NCI-H2196 treated with DMSO at 0.1 percent for 48 hours (cell line): ENCODE measurements around the gene MGAT4A.

ENCODE experiments used
- DNase-seq: peaks from one replicate; lab custom pipeline; 2025; ENCODE audit not compliant: unreplicated experiment; lab: John Stamatoyannopoulos, UW

MGAT4A gene

DNA sequence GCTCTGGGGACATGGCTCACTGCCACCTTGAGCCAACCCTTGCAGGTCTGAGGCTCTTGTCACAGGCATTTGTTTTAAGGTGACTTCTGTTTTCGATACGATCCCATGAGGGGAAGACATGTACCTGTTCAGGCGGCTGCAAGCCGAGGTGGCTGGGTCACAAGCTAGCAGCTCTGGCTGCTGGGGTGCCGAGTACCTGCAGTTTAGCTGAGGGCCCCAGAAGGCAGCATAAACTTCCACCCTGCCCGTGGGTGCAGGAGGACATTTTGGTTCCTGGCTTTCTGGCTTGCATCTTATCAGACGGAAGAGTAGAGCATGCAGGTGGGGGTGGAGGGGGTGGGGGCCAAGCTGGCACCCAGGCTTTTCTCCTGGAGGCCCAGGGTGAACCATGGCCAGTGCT lies 151.0 kb downstream of the MGAT4A start:
- DNase-seq, result no peak

DNA sequence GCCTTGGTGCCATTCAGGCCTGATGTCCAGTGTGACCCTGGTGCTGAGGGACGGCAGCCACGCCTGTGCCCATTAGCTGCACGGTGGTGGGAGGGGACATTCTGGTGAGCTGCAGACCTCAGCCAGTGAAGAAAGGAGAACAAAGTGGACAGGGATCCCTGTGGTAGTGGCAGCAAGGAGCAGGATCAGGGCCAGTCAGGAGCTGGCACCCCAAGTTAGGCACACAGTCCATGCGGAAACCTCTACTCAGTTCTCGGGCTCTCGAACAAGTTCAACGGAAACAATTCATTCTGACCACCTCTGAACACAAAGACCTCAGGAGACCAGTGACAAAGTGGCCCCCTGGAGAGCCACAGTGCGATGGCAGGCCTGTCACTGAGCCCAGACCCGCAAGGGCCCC lies 152.7 kb downstream of the MGAT4A start:
- no peak for DNase-seq

DNA sequence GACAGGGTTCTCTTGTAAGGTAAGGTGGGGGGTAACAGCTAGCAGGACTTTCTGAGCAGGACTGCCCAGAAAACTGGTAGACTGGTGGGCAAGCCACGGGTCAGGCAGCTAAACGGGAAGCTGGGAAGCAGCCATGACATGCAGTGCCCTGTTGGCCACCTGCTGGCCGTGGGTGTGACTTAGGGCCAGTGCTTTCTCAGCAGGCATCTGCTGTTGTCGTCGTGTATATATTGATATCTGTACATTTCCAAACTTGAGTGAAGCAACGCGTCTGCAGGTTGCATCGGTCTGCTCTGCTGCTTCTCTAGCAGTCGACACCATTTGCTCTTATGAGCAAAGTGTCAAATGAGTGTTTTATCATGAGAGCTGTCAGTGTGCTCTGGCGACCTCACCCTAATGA lies 153.6 kb downstream of the MGAT4A start:
- DNase-seq, result no peak

DNA sequence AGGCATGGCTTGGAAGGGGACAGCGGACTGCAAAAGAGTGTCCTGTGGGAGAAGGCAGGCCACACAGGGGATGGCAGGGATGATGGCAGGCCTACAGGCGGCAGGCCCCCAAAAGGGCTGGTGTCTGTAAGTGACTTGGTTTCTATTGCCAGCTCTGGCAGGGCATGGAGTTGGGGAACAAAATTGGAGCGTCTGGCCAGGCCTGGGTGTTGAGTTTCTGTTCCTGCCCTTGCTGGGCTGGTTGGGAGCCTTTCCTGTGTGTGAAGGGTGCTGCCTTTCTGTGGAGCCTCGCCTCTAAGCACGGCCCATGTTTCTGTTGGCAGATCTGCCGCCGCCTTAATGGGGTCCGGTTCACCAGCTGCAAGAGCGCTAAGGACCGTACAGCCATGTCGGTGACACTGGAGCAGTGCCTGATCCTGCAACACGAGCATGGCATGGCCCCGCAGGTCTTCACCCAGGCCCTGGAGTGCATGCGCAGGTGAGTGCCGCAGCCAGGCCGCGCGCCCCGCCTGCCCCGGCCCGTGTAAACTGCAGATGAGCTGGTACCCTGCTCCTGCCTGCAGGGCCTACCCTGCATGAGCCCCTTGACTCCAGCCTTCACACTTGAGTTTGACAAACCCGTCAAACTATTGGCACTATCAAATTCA lies 154.1 kb downstream of the MGAT4A start:
- no peak for DNase-seq

DNA sequence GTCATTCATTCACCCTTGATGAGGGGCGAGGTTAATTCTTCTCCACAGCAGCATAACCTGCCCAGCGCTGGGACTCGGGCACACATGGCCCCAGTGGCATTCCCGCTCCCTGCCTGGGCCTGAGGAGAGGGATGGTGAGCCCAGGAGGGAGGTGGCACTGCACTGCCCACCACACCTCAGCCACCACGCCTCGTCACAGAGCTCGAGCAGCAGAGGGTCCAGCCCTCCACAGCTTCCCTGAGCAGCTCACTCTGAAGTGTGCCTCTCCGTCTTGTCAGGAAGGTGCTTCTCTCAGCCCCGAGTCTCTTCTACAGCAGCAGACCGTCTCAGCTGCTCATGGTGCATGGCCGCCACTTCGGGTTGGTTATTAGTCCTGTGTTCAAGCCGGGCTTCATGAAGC lies 157.5 kb downstream of the MGAT4A start:
- DNase-seq, result no peak

DNA sequence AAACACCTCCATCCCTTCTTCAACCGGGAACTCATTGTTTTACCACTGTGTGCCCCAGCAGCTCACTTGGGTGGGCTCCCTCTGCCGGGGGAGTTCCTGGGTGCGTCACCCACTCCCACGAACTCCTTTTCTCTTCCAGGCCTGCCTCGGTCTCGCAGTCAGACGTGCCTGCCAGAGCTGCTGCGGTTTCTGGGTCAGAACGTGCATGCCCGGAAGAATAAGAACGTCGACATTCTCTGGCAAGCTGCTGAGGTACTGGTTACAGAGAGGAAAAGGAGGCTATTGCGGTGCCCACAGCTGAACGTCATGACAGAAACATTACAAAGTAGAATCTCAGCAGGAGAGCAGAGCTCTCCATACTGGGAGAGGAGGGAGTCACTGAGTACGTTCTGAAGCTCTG lies 158.3 kb downstream of the MGAT4A start:
- DNase-seq, result no peak

DNA sequence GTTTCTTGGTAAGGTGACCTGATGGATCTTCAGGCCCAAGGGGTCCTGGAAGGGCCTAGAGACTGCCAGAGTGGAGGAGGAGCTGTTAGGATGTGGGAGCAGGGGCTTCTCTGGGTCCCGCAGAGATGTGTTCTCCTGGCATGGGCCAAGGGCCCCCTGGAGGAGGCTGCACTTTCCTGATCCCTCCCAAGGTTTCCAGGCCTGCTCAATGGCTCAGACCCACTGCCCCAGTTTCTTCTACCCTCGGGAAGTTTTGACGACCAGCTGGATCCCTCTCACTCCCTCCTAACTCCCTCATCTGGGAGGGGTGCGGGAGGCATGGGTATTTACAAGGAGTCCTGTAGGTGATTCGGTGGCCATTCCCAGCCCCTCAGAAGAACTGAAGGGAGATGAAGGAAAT lies 158.7 kb downstream of the MGAT4A start:
- no peak for DNase-seq

DNA sequence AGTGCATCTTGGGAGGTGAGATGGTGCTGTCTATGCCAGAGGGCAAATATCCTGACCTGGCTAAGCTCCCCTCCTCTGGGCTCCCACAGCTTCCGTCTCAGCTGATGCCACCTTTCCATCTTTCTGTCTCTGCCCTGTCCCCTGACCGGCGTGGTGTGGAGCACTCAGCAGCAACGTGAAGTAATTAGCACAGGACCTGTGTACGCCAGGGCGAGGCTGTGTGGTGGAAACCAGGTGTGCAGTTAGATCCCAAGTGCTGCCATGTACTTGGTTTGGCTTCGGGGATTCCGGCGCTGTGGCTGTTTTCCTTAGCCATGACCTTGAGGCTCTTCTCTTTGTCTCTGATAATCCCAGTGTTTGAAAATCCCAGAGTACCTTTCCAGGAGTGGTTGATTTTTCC lies 159.1 kb downstream of the MGAT4A start:
- DNase-seq, result no peak

DNA sequence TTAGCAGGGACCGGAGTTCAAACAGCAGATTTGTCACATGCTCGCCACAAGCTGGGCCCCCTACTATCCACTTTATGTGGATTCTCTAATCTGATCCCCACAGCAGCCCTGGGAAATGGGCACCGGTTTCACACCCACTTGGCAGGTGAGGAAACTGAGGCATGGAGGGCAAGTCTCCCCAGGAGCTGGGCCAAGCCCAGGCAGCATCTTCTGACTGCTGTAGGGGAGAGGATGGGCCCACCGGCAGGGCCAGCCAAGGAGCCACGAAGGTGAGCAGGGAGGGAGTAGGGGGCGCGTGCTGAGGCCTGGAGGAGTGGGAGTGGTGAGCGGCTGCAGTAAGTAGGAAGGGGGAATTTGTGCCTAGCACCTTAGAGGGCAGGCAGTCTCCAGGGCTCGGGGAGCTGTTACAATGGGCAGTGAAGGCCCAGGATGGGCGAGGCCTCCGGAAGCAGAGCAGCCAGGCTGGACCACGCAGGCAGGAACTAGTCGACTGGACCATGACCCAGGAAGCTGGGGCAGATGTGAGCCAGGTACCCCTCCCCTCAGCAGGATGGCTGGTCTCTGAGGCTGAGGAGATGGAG lies 159.7 kb downstream of the MGAT4A start:
- no peak for DNase-seq

DNA sequence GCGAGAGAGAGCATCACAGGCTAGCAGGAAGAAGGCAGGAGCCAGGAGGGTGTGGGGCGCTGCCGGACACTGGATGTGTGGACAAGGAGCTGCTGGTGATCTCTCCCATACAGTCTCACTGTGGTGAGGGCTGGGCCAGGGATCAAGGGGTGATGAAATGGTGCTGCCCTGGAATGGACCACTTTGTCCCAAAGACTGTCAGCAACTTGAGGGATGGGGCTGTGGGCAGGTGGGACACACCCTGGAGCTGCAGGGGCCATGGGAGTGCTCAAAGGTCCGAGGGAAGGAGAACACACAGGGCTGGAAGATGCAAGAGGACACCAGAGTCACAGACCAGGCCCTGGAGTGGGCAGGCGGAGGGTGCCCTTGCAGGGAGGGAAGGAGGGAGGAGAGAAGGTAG lies 160.6 kb downstream of the MGAT4A start:
- no peak for DNase-seq

DNA sequence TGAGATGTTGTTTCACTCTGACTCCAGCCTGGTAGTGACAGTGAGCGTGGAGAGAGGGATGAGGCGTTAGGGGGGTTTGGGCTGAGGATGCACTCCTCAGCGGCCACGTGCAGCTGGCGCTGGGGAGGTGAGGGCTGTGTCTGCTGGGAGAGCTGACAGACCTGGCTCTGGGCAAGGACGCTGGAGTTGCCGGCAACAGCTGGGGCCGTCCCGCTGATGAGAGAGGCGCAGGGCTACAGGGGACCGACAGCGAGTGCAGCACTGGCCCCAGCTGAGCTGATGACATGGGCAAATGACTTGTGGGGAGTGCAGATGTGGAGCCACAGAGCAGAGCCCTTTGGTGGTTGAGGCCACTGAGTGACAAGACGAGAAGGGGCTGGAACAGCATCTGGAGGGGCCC lies 161.0 kb downstream of the MGAT4A start:
- no peak for DNase-seq

DNA sequence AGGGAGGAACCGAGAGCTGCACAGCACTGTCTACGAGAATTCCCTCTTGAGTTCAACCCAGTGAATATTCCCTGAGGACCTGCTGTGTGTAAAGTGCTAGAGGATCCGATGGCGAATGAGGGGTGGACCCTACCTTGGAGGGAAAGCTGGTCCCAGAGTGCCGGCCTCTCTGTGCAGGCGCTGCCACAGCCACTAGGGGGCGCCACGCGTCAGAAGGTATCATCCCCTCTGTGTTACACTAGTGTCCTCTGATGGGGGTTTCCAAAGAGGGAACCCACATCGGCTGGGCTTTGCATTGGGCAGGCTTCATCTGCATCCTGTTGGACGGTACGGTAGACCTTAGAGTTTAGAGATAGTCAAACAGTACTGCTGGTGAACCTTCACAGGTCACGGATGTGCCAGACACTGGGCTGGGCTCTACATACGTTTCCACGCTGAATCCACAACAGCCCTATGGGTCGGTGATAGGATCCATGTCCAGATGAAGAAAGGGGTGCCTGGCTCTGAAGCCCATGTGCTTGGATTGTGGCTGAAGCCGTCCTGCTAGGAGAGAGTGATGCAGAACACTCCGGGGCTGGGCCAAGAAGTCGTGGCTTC lies 161.6 kb downstream of the MGAT4A start:
- no peak for DNase-seq
